Neural cell (in vitro differentiated cells): ENCODE data around the gene CHD8. TPM values are rescaled to one million over a fixed set of nuclear protein-coding genes. Genes with fewer than 3 reads are reported as not detected.

Source experiments
- H2AFZ ChIP-seq: fragments of 200-600, 300-800 bp; sonication (generic), shearing (Covaris generic); 2 replicates; pipeline ENCODE4 v1.6.0; 2014; ENCODE audit warnings: low read depth, mild to moderate bottlenecking, antibody characterized with exemption, low read length, moderate library complexity
- H3F3A ChIP-seq: fragments of 200-600 bp; shearing (Covaris generic); 2 replicates; pipeline ENCODE4 v1.6.1; 2016; ENCODE audit warnings: mild to moderate bottlenecking, moderate library complexity, mixed read lengths, antibody characterized with exemption, low read length; ENCODE audit not compliant: insufficient read depth, poor library complexity, severe bottlenecking
- H3K27ac ChIP-seq: fragments of 200-600, 300-800 bp; sonication (generic), shearing (Covaris generic); 2 replicates; pipeline ENCODE4 v1.5.1; 2014; ENCODE audit warnings: mild to moderate bottlenecking, low read length, moderate library complexity
- H3K27me3 ChIP-seq: fragments of 300-800, 200-600 bp; sonication (generic), shearing (Covaris generic); 2 replicates; pipeline ENCODE4 v1.6.0; 2014; ENCODE audit warnings: mild to moderate bottlenecking, low read depth, low read length, moderate library complexity; ENCODE audit not compliant: insufficient read depth
- H3K36me3 ChIP-seq: fragments of 300-800, 200-600 bp; sonication (generic), shearing (Covaris generic); 2 replicates; pipeline ENCODE4 v1.5.1; 2014; ENCODE audit warnings: mild to moderate bottlenecking, antibody characterized with exemption, low read length, moderate library complexity; ENCODE audit not compliant: insufficient read depth
- H3K4me2 ChIP-seq: fragments of 300-800, 200-600 bp; sonication (generic), shearing (Covaris generic); 2 replicates; pipeline ENCODE4 v1.6.0; 2014; ENCODE audit warnings: mild to moderate bottlenecking, low read length
- H3K4me3 ChIP-seq: fragments of 300-800, 200-600 bp; sonication (generic), shearing (Covaris generic); 2 replicates; pipeline ENCODE4 v1.5.1; 2014; ENCODE audit warnings: mild to moderate bottlenecking, low read length, moderate library complexity
- H3K79me2 ChIP-seq: fragments of 200-600 bp; shearing (Covaris generic); replicated peaks from 2 replicates; pipeline ENCODE4 v1.6.0; 2014; ENCODE audit warnings: mild to moderate bottlenecking, low read length, moderate library complexity; ENCODE audit not compliant: insufficient read depth
- H3K9ac ChIP-seq: fragments of 300-800, 200-600 bp; sonication (generic), shearing (Covaris generic); 2 replicates; pipeline ENCODE4 v1.6.1; 2016; ENCODE audit warnings: mild to moderate bottlenecking, low read length, mixed read lengths
- H3K9me2 ChIP-seq: fragments of 200-600 bp; shearing (Covaris generic); 2 replicates; pipeline ENCODE4 v1.6.1; 2016; ENCODE audit warnings: mild to moderate bottlenecking, low read length, mixed read lengths; ENCODE audit not compliant: insufficient read depth
- H3K9me3 ChIP-seq: fragments of 200-600, 300-800 bp; sonication (generic), shearing (Covaris generic); 2 replicates; pipeline ENCODE4 v1.6.1; 2016; ENCODE audit warnings: mild to moderate bottlenecking, mixed run types, low read length, moderate library complexity, mixed read lengths
- H4K20me1 ChIP-seq: fragments of 200-600 bp; shearing (Covaris generic); 2 replicates; pipeline ENCODE4 v1.6.1; 2016; ENCODE audit warnings: mild to moderate bottlenecking, mixed run types; ENCODE audit not compliant: insufficient read depth
- EP300 ChIP-seq: fragments of 450-650 bp; conservative IDR thresholded peaks from 2 replicates; pipeline ENCODE4 v1.6.1; 2014; ENCODE audit warnings: antibody characterized with exemption, mild to moderate bottlenecking, moderate library complexity; ENCODE audit not compliant: poor library complexity, severe bottlenecking
- EZH2 ChIP-seq: fragments of 200-600, 300-800 bp; shearing (Covaris generic), sonication (generic); IDR thresholded peaks from 2 replicates; pipeline ENCODE4 v1.6.1; 2014; ENCODE audit warnings: antibody characterized with exemption, low read length, borderline replicate concordance, mild to moderate bottlenecking; ENCODE audit not compliant: insufficient read depth, poor library complexity, severe bottlenecking
- MXI1 ChIP-seq: fragments of 450-650 bp; conservative IDR thresholded peaks from 2 replicates; pipeline ENCODE4 v1.6.1; 2014; ENCODE audit warnings: antibody characterized with exemption, mild to moderate bottlenecking; ENCODE audit not compliant: poor library complexity, severe bottlenecking
- POLR2AphosphoS5 ChIP-seq: IDR thresholded peaks from 2 replicates; pipeline ENCODE4 v1.6.1; 2012
- RAD21 ChIP-seq: fragments of 450-650 bp; conservative IDR thresholded peaks from 2 replicates; pipeline ENCODE4 v1.6.1; 2014; ENCODE audit warnings: antibody characterized with exemption, mild to moderate bottlenecking, moderate library complexity
- SMC3 ChIP-seq: fragments of 450-650 bp; conservative IDR thresholded peaks from 2 replicates; pipeline ENCODE4 v1.6.1; 2014; ENCODE audit warnings: antibody characterized with exemption, mild to moderate bottlenecking, moderate library complexity; ENCODE audit not compliant: poor library complexity
- TAF1 ChIP-seq: IDR thresholded peaks from 2 replicates; pipeline ENCODE4 v1.6.1; 2012; ENCODE audit warnings: low read depth
- polyA plus RNA-seq: library from polyadenylated mRNA; depleted of rRNA; stranded (reverse); fragments of >200 nt; gene quantifications from 2 replicates; pipeline ENCODE4 v1.2.3, GENCODE V29; 2014
- TF ChIP-seq, protein P1 (sequence below): IDR thresholded peaks from 2 replicates; pipeline ENCODE4 v1.6.1; 2012; ENCODE audit warnings: borderline replicate concordance
- TF ChIP-seq, protein P2 (sequence below): fragments of 450-650 bp; IDR thresholded peaks from 2 replicates; pipeline ENCODE4 v1.5.1; 2014; ENCODE audit warnings: antibody characterized with exemption, mild to moderate bottlenecking, moderate library complexity; ENCODE audit not compliant: poor library complexity, severe bottlenecking

Gene CHD8
- polyA plus RNA-seq, 1 donor from 2014 or later: 44.1 TPM

DNA sequence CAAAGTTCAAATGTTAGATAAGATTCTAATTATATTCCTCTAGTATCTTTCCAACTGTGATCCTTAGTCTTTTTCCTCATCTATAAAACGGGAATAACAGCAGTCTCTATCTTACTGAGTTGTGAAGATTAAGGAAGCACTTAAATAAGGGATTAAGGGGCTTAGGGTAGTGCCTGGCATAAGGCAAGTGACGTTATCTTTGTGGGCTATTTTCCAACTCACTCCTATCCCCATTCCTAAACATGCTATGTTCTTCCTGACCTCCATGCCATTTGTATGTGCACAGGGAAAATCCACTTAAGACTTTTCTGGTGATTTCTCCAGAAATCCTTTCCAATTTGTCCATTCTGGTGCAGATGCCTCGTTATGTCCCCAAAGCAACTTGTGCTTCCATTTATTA is 105.4 kb downstream of the CHD8 start:
- Histone ChIP-seq H2AFZ (no peak overlapping the region), H3K9me3 (no peaks in the 10 kb centered on the region), H3K4me3 (no peak overlapping the region), H3K27ac (no peak overlapping the region), H3K9me2 (no peaks in the 10 kb centered on the region), H3K4me2 (no peak overlapping the region), H3K36me3 (no peaks in the 10 kb centered on the region), H3K9ac (no peak overlapping the region), H3K27me3 (no peaks in the 10 kb centered on the region), H3F3A (no peaks in the 10 kb centered on the region), H4K20me1 (no peaks in the 10 kb centered on the region), H3K79me2 (no peaks in the 10 kb centered on the region)
- TF ChIP-seq TAF1: no peak
- TF ChIP-seq EP300: no peak
- TF ChIP-seq POLR2AphosphoS5: no peak
- no peak for TF ChIP-seq EZH2
- TF ChIP-seq, protein P1, sequence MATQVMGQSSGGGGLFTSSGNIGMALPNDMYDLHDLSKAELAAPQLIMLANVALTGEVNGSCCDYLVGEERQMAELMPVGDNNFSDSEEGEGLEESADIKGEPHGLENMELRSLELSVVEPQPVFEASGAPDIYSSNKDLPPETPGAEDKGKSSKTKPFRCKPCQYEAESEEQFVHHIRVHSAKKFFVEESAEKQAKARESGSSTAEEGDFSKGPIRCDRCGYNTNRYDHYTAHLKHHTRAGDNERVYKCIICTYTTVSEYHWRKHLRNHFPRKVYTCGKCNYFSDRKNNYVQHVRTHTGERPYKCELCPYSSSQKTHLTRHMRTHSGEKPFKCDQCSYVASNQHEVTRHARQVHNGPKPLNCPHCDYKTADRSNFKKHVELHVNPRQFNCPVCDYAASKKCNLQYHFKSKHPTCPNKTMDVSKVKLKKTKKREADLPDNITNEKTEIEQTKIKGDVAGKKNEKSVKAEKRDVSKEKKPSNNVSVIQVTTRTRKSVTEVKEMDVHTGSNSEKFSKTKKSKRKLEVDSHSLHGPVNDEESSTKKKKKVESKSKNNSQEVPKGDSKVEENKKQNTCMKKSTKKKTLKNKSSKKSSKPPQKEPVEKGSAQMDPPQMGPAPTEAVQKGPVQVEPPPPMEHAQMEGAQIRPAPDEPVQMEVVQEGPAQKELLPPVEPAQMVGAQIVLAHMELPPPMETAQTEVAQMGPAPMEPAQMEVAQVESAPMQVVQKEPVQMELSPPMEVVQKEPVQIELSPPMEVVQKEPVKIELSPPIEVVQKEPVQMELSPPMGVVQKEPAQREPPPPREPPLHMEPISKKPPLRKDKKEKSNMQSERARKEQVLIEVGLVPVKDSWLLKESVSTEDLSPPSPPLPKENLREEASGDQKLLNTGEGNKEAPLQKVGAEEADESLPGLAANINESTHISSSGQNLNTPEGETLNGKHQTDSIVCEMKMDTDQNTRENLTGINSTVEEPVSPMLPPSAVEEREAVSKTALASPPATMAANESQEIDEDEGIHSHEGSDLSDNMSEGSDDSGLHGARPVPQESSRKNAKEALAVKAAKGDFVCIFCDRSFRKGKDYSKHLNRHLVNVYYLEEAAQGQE: no peak
- TF ChIP-seq, protein P2, sequence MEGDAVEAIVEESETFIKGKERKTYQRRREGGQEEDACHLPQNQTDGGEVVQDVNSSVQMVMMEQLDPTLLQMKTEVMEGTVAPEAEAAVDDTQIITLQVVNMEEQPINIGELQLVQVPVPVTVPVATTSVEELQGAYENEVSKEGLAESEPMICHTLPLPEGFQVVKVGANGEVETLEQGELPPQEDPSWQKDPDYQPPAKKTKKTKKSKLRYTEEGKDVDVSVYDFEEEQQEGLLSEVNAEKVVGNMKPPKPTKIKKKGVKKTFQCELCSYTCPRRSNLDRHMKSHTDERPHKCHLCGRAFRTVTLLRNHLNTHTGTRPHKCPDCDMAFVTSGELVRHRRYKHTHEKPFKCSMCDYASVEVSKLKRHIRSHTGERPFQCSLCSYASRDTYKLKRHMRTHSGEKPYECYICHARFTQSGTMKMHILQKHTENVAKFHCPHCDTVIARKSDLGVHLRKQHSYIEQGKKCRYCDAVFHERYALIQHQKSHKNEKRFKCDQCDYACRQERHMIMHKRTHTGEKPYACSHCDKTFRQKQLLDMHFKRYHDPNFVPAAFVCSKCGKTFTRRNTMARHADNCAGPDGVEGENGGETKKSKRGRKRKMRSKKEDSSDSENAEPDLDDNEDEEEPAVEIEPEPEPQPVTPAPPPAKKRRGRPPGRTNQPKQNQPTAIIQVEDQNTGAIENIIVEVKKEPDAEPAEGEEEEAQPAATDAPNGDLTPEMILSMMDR: no peak
- no peak for TF ChIP-seq SMC3
- TF ChIP-seq MXI1: no peak
- TF ChIP-seq RAD21: no peak

DNA sequence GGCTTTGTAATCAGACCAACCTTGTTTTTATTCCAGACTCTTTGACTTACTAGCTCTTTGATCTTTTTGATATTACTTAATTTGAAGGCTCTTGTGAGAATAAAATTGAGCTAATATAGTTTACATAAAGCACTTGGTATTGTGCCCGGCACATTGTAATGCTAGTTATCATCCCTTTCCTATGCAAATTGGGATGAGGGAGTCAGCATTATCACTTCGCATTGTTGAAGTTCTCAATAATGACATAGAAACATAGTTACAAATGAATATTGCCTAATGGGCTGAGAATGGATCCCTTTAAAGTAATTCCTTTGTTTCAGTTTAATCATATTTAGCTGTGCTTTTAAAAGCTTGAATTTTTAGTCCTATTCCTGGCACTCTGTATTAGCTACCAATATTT is 108.7 kb downstream of the CHD8 start:
- Histone ChIP-seq H3K9me3 (no peaks in the 10 kb centered on the region), H2AFZ (no peak overlapping the region), H4K20me1 (no peaks in the 10 kb centered on the region), H3K27me3 (no peaks in the 10 kb centered on the region), H3F3A (no peaks in the 10 kb centered on the region), H3K4me2 (no peak overlapping the region), H3K4me3 (no peak overlapping the region), H3K27ac (no peak overlapping the region), H3K9ac (no peak overlapping the region), H3K36me3 (no peaks in the 10 kb centered on the region), H3K9me2 (no peaks in the 10 kb centered on the region), H3K79me2 (no peaks in the 10 kb centered on the region)
- TF ChIP-seq SMC3 (no peak), EZH2 (no peak), TAF1 (no peak), EP300 (no peak), MXI1 (no peak), POLR2AphosphoS5 (no peak), RAD21 (no peak)
- TF ChIP-seq, protein P2: no peak
- TF ChIP-seq, protein P1: no peak
